Thyroid gland (tissue), 4 donors: ENCODE results near the gene CST1. TPM values are rescaled to one million over a fixed set of nuclear protein-coding genes. Genes with fewer than 3 reads are reported as not detected.
"Not testable (repeated sequence)": the region's sequence is repeated elsewhere in the genome, so short reads cannot be mapped to it uniquely, and the experiment has no call there.

ENCODE experiments used
- DNase-seq, 2 donors: peaks; one replicate each; pipeline ENCODE4 v3.0.0-alpha.2; 2019
- H3K27ac ChIP-seq, 3 donors: fragments of 200-600 bp; sonication (generic); 1 replicate in 2 of 3; 2 replicates in 1 of 3; pipeline ENCODE4 v1.5.1; 2016 to 2019; ENCODE audit warnings: mild to moderate bottlenecking in 1 of 3, moderate library complexity in 1 of 3
- H3K27me3 ChIP-seq: fragments of 200-600 bp; sonication (generic); one replicate; pipeline ENCODE4 v1.5.1; 2019
- H3K36me3 ChIP-seq, 2 donors: fragments of 200-600 bp; sonication (generic); one replicate each; pipeline ENCODE4 v1.5.1; 2016 to 2019
- H3K4me1 ChIP-seq, 2 donors: fragments of 200-600 bp; sonication (generic); one replicate each; pipeline ENCODE4 v1.5.1; 2017 to 2019
- H3K4me3 ChIP-seq, 3 donors: fragments of 200-600 bp; sonication (generic); replicated peaks in 1 of 3; 1 replicate in 2 of 3; 2 replicates in 1 of 3; pipeline ENCODE4 v1.5.1; 2016; ENCODE audit warnings: mild to moderate bottlenecking in 1 of 3
- H3K9me3 ChIP-seq: fragments of 200-600 bp; sonication (generic); one replicate; pipeline ENCODE4 v1.5.1; 2017
- POLR2A ChIP-seq, 2 donors: fragments of 450-650 bp; IDR thresholded peaks; one replicate each; pipeline ENCODE4 v1.6.1; 2017; ENCODE audit warnings: antibody characterized with exemption in 2 of 2, mild to moderate bottlenecking in 2 of 2, moderate library complexity in 1 of 2
- WGBS, 2 donors: methylation state at CpG; one replicate each; pipeline ENCODE4 v1.1.5; 2017; 5-methylcytosine and 5-hydroxymethylcytosine counted together
- intact Hi-C: fragments of 100-400 bp; cut with DNase I; formaldehyde crosslinking; loops from one replicate; pipeline ENCODE4 v1.15.1; 2023
- total RNA-seq, 4 donors: library from RNA; depleted of rRNA; stranded (reverse); fragments of >200 nt; gene quantifications; one replicate each; pipeline ENCODE4 v1.2.3, GENCODE V29; 2016
- TF ChIP-seq, protein P1 (sequence below), 6 experiments: fragments of 200-600 bp in 3 of 6; fragments of 450-650 bp in 3 of 6; sonication (generic) in 3 of 6; IDR thresholded peaks; one replicate each; pipeline ENCODE4 v1.5.1; 2016 to 2019; ENCODE audit warnings: antibody characterized with exemption in 6 of 6, mild to moderate bottlenecking in 2 of 6, inconsistent platforms in 1 of 6, moderate library complexity in 1 of 6

Gene CST1
- total RNA-seq, 4 donors from 2014 or later: not detected

GRCh38 chr20:23763345-23763744 is 12.6 kb upstream of the CST1 start:
- intact Hi-C loops: no loop called here
- H3K36me3 ChIP-seq: no peaks in the 10 kb centered on the region
- H3K4me3 ChIP-seq: no peak overlapping the region
- no peak overlapping the region for H3K27ac ChIP-seq
- no peak for DNase-seq
- no peaks in the 10 kb centered on the region for H3K4me1 ChIP-seq
- no peaks in the 10 kb centered on the region for H3K9me3 ChIP-seq
- H3K27me3 ChIP-seq: no peaks in the 10 kb centered on the region
- TF ChIP-seq, protein P1, sequence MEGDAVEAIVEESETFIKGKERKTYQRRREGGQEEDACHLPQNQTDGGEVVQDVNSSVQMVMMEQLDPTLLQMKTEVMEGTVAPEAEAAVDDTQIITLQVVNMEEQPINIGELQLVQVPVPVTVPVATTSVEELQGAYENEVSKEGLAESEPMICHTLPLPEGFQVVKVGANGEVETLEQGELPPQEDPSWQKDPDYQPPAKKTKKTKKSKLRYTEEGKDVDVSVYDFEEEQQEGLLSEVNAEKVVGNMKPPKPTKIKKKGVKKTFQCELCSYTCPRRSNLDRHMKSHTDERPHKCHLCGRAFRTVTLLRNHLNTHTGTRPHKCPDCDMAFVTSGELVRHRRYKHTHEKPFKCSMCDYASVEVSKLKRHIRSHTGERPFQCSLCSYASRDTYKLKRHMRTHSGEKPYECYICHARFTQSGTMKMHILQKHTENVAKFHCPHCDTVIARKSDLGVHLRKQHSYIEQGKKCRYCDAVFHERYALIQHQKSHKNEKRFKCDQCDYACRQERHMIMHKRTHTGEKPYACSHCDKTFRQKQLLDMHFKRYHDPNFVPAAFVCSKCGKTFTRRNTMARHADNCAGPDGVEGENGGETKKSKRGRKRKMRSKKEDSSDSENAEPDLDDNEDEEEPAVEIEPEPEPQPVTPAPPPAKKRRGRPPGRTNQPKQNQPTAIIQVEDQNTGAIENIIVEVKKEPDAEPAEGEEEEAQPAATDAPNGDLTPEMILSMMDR (IDR thresholded peaks at IDR 0.05): no peak
- no peak for TF ChIP-seq POLR2A (IDR thresholded peaks at IDR 0.05)

DNA sequence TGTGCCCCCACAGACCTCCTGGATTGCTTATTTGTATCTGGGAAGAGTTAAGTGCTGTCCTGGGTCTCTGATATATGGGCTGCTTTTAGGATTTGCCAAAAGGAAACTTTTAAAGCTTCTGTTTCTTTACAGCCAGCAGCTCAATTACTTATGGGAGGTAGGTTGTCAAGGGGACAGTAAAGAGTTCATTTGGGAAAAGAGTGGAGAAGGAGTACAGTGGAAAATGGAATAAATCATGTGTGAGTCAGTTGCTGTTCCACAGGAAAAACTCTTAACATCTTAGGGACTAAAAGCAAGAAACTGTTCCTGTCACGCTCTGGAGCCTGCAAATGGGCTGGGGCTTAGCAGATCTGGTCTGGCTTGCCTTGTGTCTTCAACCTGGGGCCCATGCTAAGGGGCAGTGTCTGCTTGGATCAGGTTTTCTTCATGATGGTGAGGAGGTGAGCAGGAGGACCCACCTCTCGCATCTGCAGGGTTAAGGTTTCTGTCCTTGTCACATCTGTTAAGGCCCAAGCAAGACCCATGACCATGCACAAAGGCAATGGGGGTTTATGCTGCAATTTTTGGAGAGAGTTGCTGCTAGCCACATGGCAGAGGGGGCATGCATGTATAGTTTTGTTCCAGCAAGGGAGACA is 8.7 kb upstream of the CST1 start:
- intact Hi-C loops: no loop called here

GRCh38 chr20:23756792-23757191 is 6.1 kb upstream of the CST1 start:
- H3K27me3 ChIP-seq, DNase-seq, H3K9me3 ChIP-seq, H3K27ac ChIP-seq, H3K4me3 ChIP-seq, H3K4me1 ChIP-seq, intact Hi-C loops, H3K36me3 ChIP-seq: not testable (repeated sequence)
- 9 to 10% methylated on average over 3 of the region's 3 CpGs for WGBS, 2 donors

More for the DNA sequence above, 8.7 kb upstream of the CST1 start:
- no peaks in the 10 kb centered on the region for H3K4me1 ChIP-seq
- H3K4me3 ChIP-seq: no peak overlapping the region
- no peaks in the 10 kb centered on the region for H3K9me3 ChIP-seq
- 59 to 74% methylated on average over 2 of the region's 2 CpGs for WGBS, 2 donors
- TF ChIP-seq POLR2A (IDR thresholded peaks at IDR 0.05): no peak
- TF ChIP-seq, protein P1 (IDR thresholded peaks at IDR 0.05): no peak
- H3K27ac ChIP-seq: no peak overlapping the region
- no peaks in the 10 kb centered on the region for H3K36me3 ChIP-seq
- H3K27me3 ChIP-seq: no peaks in the 10 kb centered on the region
- DNase-seq: no peak

GRCh38 chr20:23755131-23755611 is 4.4 kb upstream of the CST1 start:
- H3K27me3 ChIP-seq, H3K36me3 ChIP-seq, H3K4me1 ChIP-seq, H3K27ac ChIP-seq, intact Hi-C loops, H3K9me3 ChIP-seq, H3K4me3 ChIP-seq, DNase-seq: not testable (repeated sequence)
- 75 to 79% methylated on average over 3 of the region's 3 CpGs for WGBS, 2 donors

GRCh38 chr20:23754731-23755130 is 4.0 kb upstream of the CST1 start:
- TF ChIP-seq, protein P1 (IDR thresholded peaks at IDR 0.05): no peak
- no peak for TF ChIP-seq POLR2A (IDR thresholded peaks at IDR 0.05)
- Histone ChIP-seq H3K4me3 (no peak overlapping the region), H3K27me3 (no peaks in the 10 kb centered on the region), H3K36me3 (no peaks in the 10 kb centered on the region), H3K4me1 (no peaks in the 10 kb centered on the region), H3K9me3 (no peaks in the 10 kb centered on the region), H3K27ac (no peak overlapping the region)
- intact Hi-C loops: no loop called here
- 78 to 82% methylated on average over 4 of the region's 4 CpGs for WGBS, 2 donors
- no peak for DNase-seq

GRCh38 chr20:23753589-23753988 is 2.9 kb upstream of the CST1 start:
- H3K27ac ChIP-seq: no peak overlapping the region
- no peak for DNase-seq
- TF ChIP-seq POLR2A (IDR thresholded peaks at IDR 0.05): no peak
- TF ChIP-seq, protein P1 (IDR thresholded peaks at IDR 0.05): no peak
- H3K27me3 ChIP-seq: no peaks in the 10 kb centered on the region
- H3K36me3 ChIP-seq: no peaks in the 10 kb centered on the region
- no peaks in the 10 kb centered on the region for H3K4me1 ChIP-seq
- WGBS, 2 donors: 83 to 88% methylated on average over 2 of the region's 2 CpGs
- intact Hi-C loops: no loop called here
- H3K4me3 ChIP-seq: no peak overlapping the region
- H3K9me3 ChIP-seq: no peaks in the 10 kb centered on the region
